Chondrocyte (in vitro differentiated cells): ENCODE measurements around the gene SLC22A1. TPM values are rescaled to one million over a fixed set of nuclear protein-coding genes. Genes with fewer than 3 reads are reported as not detected.
"Not testable (repeated sequence)": the region's sequence is repeated elsewhere in the genome, so short reads cannot be mapped to it uniquely, and the experiment has no call there.

Experiments
- DNase-seq: peaks from one replicate; pipeline ENCODE4 v3.0.0; 2021; ENCODE audit warnings: mixed read lengths, low spot score
- H3K27ac Mint-ChIP-seq: one replicate; pipeline ENCODE4 v1.8.0; 2021; ENCODE audit warnings: mild to moderate bottlenecking, moderate library complexity, mixed read lengths; ENCODE audit not compliant: unreplicated experiment
- H3K27me3 Mint-ChIP-seq: 2 replicates; pipeline ENCODE4 v1.8.0; 2021; ENCODE audit warnings: low read depth, mixed read lengths
- H3K36me3 Mint-ChIP-seq: 2 replicates; pipeline ENCODE4 v1.8.0; 2021; ENCODE audit warnings: low read depth, mixed read lengths
- H3K4me1 Mint-ChIP-seq: 2 replicates; pipeline ENCODE4 v1.8.0; 2021; ENCODE audit warnings: low read depth, mild to moderate bottlenecking, mixed read lengths
- H3K4me3 Mint-ChIP-seq: one replicate; pipeline ENCODE4 v1.8.0; 2021; ENCODE audit warnings: mild to moderate bottlenecking, moderate library complexity, mixed read lengths; ENCODE audit not compliant: unreplicated experiment
- H3K9me3 Mint-ChIP-seq: 2 replicates; pipeline ENCODE4 v1.8.0; 2021; ENCODE audit warnings: low read depth, mixed read lengths
- CTCF ChIP-seq: fragments of 200-600 bp; sonication (generic); IDR thresholded peaks from 2 replicates; pipeline ENCODE4 v1.5.0; 2021; ENCODE audit warnings: antibody characterized with exemption, mild to moderate bottlenecking, moderate library complexity
- total RNA-seq: library from RNA; stranded (reverse); gene quantifications from 3 replicates; pipeline ENCODE4 v1.2.1, GENCODE V29; 2021

The SLC22A1 gene
- total RNA-seq, 1 donor from 2014 or later = 2.9 TPM

GRCh38 chr6:160138839-160139419, 17.3 kb downstream of the SLC22A1 start:
- DNase-seq = no peak
- Mint-ChIP-seq H3K9me3 (peaks cover 5% of the 10 kb centered on the region), H3K27ac (peak overlapping the region; percentile 90), H3K4me3 (no peak overlapping the region), H3K27me3 (no peaks in the 10 kb centered on the region), H3K4me1 (peaks cover 43% of the 10 kb centered on the region), H3K36me3 (peaks cover 8% of the 10 kb centered on the region)
- no peak for TF ChIP-seq CTCF

- Mint-ChIP-seq H3K27me3 (no peaks in the 10 kb centered on the region), H3K4me1 (peaks cover 43% of the 10 kb centered on the region), H3K4me3 (peak overlapping the region; percentile 11), H3K36me3 (peaks cover 11% of the 10 kb centered on the region), H3K9me3 (peaks cover 7% of the 10 kb centered on the region), H3K27ac (peak overlapping the region; percentile 90)
- no peak for TF ChIP-seq CTCF
- no peak for DNase-seq
Observed at GRCh38 chr6:160139420-160139851, 17.8 kb downstream of the SLC22A1 start.

- DNase-seq, H3K4me3 Mint-ChIP-seq, H3K27me3 Mint-ChIP-seq, H3K9me3 Mint-ChIP-seq: not testable (repeated sequence)
- peaks cover 17% of the 10 kb centered on the region for H3K36me3 Mint-ChIP-seq
- H3K27ac Mint-ChIP-seq = peak overlapping the region; percentile 90
- peaks cover 43% of the 10 kb centered on the region for H3K4me1 Mint-ChIP-seq
Observed at GRCh38 chr6:160140493-160140892, 18.9 kb downstream of the SLC22A1 start.

- peak overlapping the region; percentile 90 for H3K27ac Mint-ChIP-seq
- H3K36me3 Mint-ChIP-seq = peaks cover 18% of the 10 kb centered on the region
- peaks cover 9% of the 10 kb centered on the region for H3K9me3 Mint-ChIP-seq
- H3K4me1 Mint-ChIP-seq = peaks cover 43% of the 10 kb centered on the region
- no peaks in the 10 kb centered on the region for H3K27me3 Mint-ChIP-seq
- TF ChIP-seq CTCF = no peak
- peak overlapping the region; percentile 42 for H3K4me3 Mint-ChIP-seq
- DNase-seq = no peak
Observed at GRCh38 chr6:160141001-160141726, 19.5 kb downstream of the SLC22A1 start.

- Mint-ChIP-seq H3K4me1 (peaks cover 52% of the 10 kb centered on the region), H3K27ac (peak overlapping the region; percentile 90), H3K9me3 (peaks cover 9% of the 10 kb centered on the region), H3K4me3 (peak overlapping the region; percentile 15), H3K36me3 (peaks cover 17% of the 10 kb centered on the region), H3K27me3 (no peaks in the 10 kb centered on the region)
- no peak for DNase-seq
- TF ChIP-seq CTCF = no peak
Observed at GRCh38 chr6:160142115-160142715, 20.6 kb downstream of the SLC22A1 start.
